Stimulated activated CD4-positive, alpha-beta T cell treated with anti-CD3 and anti-CD28 coated beads, Interleukin-1b, Interleukin-23, amount 100 ng/mL, for 24 hours (primary cell): Measurements from ENCODE around the gene CEBPB.
"Not testable (repeated sequence)": the region's sequence is repeated elsewhere in the genome, so short reads cannot be mapped to it uniquely, and the experiment has no call there.

Experiments used
- DNase-seq, 4 experiments: peaks; one replicate each; pipeline ENCODE4 v3.0.0-alpha.2; 2020; ENCODE audit warnings: low read depth in 4 of 4, low spot score in 1 of 4

CEBPB gene

GRCh38 chr20:50169329-50169823, 21.3 kb upstream of the CEBPB start:
- DNase-seq, result peak in 3 of 4 experiments; percentile 69 to 82 (median 69)

DNA sequence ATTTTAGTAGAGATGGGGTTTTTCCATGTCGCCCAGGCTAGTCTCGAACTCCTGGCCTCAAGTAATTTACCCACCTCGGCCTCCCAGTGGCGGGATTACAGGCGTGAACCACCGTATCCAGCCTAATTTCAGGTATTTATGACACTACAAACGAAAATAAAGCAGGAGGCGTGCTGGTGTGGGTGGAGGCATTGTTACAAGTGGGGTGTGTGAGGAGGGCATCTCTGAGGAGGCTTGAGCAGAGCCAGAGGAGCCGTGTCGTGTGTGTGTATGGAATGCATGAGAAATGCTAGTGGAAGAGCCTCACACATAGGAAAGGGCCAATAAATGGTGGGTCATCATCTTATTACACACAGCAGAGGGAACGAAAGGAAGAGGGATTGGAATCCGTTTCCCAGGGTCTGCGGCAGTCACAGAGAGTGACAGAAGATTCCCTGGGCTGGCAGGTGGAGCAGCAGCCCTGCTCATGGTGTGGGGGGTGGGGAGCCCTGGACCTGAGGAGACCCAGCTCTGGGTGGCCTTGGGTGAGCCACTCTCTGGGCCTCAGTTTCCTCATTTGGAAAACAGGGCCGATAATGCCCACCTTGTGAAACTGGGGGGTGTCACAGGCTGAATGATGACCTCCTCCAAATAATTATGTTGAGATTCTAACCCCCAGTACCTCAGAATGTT, 19.9 kb upstream of the CEBPB start:
- DNase-seq, result no peak

DNA sequence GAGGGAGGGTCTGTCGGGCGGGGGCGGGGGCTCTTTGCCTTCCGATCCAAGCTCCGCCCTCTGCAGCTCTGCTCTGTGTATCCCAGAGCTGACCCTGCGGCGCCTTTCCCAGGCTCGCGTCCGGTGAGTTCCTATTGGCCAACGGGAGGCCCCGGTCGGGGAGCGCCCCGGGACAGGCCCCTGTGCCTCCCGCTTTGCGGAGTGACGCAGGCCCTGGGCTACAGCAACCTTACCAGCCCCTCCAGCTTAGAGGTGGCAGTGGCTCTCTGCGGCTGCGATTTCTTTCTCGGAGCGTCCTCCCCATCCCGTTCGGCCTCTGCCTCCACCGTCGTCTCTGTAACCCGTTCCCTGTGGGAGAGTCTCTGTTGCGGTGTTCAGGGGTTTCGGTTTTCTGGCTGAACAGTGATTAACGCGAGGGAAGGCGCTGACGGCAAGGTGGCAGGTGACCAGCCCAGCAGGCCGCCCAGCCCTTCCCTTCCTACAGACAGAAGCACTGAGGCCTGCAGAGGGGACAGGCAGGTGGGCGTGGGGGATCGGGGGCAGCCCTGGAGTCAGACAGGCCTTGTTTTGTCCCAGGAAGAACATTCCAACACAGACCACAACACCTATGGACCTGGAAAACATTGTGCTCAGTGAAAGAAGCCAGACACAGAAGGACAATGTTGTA, 18.1 kb upstream of the CEBPB start:
- DNase-seq, result no peak

- no peak for DNase-seq
Observed at GRCh38 chr20:50174456-50174855, 16.2 kb upstream of the CEBPB start.

GRCh38 chr20:50175938-50176933, 14.4 kb upstream of the CEBPB start:
- DNase-seq, result no peak

- DNase-seq, result not testable (repeated sequence)
Observed at GRCh38 chr20:50178672-50179071, 12.0 kb upstream of the CEBPB start.

DNA sequence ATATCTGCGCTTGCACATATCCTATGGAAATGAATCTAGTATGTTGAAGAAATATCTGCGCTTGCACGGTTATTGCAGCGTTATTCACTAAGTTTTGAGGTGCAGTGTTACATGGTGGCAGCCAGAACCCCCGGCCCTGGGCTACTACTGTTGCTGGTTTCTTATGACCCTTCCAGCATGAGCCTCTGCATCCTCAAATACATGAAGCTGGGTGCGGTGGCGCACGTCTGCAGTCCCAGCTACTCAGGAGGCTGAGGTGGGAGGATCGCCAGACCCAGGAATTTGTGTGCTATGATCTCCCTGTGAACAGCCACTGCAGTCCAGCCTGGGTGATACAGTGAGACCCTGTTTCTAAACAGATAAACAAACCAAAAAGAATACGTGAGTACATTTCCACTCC, 9.3 kb upstream of the CEBPB start:
- DNase-seq, result no peak

DNA sequence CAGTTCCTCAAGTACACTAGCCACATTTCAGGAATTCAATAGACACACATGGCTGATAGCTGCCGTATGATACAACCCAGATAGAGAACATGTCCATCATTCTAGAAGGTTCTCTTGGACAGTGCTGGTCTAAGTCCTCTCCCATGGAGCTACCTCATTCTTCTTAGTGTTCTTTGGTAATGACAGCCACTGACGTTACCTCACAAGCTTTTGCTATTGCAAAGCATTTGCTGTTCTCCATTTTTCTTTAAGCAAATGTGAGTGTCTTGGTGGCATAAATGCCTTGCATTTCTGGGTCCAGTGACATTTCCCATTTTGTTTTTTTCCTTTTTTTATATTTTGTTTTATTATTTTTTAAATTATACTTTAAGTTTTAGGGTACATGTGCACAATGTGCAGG, 8.3 kb upstream of the CEBPB start:
- no peak for DNase-seq

DNA sequence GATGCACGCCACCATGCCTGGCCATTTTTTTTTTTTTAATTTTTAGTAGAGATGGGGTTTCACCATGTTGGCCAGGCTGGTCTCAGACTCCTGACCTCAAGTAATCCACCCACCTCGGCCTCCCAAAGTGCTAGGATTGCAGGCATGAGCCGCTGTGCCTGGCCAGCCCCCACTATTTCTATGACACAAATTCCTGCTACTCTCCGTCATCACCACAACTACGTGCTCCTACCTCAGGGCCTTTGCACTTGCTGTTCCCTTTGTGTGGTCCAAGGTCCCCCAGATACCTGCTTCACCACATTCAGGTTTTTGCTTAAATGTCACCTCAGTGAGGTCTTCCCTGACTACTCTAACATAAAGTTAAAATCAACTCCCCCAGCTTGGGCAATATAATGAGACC, 5.2 kb upstream of the CEBPB start:
- no peak for DNase-seq

- DNase-seq, result peak; percentile 85 to 95 (median 89)
Observed at GRCh38 chr20:50186151-50186885, 4.3 kb upstream of the CEBPB start.

DNA sequence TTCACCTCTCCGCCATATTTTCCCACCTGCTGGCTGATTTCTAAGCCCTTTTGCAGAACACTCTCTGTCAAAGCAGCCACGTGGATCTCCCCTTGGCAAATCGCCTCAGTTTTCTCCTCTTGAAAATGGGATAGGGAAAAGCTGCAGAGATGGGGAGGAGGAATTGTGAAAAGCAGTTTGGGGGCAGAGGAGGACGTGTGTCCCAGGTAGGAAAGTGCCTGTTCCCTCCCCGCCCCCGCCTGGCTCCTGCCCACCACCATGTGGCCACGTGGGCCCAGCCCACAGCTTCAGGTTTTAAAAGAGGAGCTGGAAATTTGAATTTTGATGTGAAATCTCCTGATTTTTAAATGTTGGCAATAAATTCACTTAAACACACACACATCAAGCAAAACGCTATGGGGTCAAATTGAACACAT, 3.6 kb upstream of the CEBPB start:
- DNase-seq, result no peak

DNA sequence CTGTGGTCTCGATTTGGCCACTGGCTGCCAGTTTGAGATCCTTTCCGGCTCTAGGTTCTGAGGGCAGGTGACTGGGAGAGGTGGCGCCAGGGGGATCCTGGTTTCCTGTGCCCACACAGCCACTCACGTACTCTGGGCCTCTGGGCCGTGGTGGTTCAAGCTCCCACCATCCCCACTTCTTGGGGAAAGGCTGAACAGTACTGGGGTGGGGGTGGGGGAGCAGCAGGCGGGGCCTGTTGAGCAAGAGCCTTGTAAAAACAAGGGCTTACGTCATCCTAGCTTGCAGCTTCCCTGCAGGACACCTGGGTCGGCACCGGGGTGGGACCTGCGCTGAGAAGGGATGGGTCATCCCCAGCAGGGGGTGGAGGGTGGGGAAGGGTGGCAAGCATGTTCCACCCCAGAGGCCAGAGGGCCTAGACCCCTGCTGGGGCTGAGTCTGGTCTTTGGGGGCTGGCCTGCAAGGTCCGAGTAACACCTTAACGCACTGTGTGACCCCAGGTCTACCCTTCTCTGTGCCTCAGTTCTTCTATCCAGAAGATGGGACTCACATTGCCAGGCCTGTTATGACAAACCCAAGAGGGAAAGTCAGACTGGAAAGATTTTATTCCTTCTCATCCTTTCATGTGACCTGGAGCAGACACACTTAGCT, 3.1 kb upstream of the CEBPB start:
- no peak for DNase-seq

DNA sequence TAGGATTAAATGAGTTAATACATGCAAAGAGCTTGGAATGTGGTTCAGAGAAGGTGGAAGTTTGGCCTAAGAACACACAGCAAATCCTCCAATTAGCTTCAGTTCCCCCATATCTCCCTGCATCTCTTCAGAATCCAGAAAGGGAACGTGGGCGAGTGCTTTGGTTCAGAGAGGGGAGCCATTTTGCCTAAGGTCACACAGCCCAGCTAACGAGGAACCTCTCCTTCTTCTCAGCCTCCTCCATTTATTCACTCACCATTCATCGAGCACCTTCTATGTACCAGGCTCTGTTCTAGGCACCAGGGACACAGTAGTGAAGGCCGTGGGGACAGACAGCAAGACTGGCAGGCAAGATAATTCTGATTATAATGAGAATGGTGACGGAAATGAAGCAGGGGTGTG, 2.3 kb upstream of the CEBPB start:
- DNase-seq, result no peak

GRCh38 chr20:50188879-50189680, 1.6 kb upstream of the CEBPB start:
- no peak for DNase-seq

DNA sequence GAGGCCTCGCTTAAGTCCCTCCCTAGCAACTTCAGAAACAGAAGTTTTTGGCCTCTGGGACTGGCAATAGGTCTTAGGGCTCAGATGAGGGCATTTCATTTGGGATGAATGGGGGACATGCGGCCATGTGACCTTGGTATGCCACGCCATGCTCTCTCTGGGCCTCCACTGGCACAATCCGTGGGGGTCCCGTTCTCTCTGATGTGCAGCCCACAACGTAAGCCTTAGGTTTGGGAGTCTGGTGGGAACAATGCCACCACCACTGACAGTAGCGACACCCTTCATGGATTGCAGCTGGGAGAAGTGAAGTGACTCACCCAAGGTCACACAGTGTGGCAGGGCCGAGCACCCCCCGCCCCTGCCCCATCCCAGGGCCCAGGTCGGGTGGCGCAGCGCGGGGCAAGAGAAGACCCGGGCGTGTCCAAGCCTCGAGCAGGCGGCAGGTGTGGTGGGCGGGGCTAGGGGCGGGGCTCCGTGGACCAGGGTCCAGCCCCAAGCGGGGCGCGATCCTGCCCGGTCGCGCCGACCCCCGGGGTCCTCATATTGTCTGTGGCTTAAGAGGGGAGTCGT, 864 bp upstream of the CEBPB start:
- no peak for DNase-seq

DNA sequence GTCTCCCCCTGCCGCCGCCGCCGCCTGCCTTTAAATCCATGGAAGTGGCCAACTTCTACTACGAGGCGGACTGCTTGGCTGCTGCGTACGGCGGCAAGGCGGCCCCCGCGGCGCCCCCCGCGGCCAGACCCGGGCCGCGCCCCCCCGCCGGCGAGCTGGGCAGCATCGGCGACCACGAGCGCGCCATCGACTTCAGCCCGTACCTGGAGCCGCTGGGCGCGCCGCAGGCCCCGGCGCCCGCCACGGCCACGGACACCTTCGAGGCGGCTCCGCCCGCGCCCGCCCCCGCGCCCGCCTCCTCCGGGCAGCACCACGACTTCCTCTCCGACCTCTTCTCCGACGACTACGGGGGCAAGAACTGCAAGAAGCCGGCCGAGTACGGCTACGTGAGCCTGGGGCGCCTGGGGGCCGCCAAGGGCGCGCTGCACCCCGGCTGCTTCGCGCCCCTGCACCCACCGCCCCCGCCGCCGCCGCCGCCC, 474 bp downstream of the CEBPB start:
- DNase-seq, result peak; percentile 17 to 51 (median 30)

GRCh38 chr20:50191544-50192363, 1.1 kb downstream of the CEBPB start:
- DNase-seq, result peak; percentile 13 to 45 (median 28)
